MCF 10A (cell line): ENCODE data around the gene GRIK2. TPM values are rescaled to one million over a fixed set of nuclear protein-coding genes. Genes with fewer than 3 reads are reported as not detected.

Experiments used
- BruUV-seq: library from RNA; stranded (reverse); fragments of 400-500 nt; replicated peaks from 2 replicates; lab custom pipeline; 2021; lab: Mats Ljungman, UMichigan
- CTCF ChIA-PET: fragments of 300-600 bp; sonication (Branson Sonifier 250); formaldehyde crosslinking; extraction: SDS; loops from one replicate; lab custom pipeline; 2021; ENCODE audit warnings: antibody characterized with exemption, inconsistent platforms; lab: Yijun Ruan, JAX
- POLR2A ChIA-PET: fragments of 300-600, 350-650 bp; sonication (Branson Sonifier 250); formaldehyde crosslinking; extraction: SDS; loops from one replicate; lab custom pipeline; 2020; ENCODE audit warnings: antibody characterized with exemption, inconsistent platforms; lab: Yijun Ruan, JAX
- DNase-seq: peaks from one replicate; pipeline ENCODE4 v3.0.0-alpha.2; 2018; ENCODE audit not compliant: unreplicated experiment
- H3K27ac Mint-ChIP-seq: one replicate; pipeline ENCODE4 v1.8.0; 2022; ENCODE audit warnings: mild to moderate bottlenecking, low read depth, mixed read lengths; ENCODE audit not compliant: unreplicated experiment
- H3K27me3 Mint-ChIP-seq: one replicate; pipeline ENCODE4 v1.8.0; 2022; ENCODE audit warnings: mixed read lengths; ENCODE audit not compliant: insufficient read depth, unreplicated experiment
- H3K36me3 Mint-ChIP-seq: one replicate; pipeline ENCODE4 v1.8.0; 2022; ENCODE audit warnings: mild to moderate bottlenecking, moderate library complexity, mixed read lengths; ENCODE audit not compliant: insufficient read depth, unreplicated experiment
- H3K4me1 Mint-ChIP-seq: one replicate; pipeline ENCODE4 v1.8.0; 2022; ENCODE audit warnings: mixed read lengths; ENCODE audit not compliant: insufficient read depth, unreplicated experiment
- H3K4me3 Mint-ChIP-seq: one replicate; pipeline ENCODE4 v1.8.0; 2022; ENCODE audit warnings: mild to moderate bottlenecking, moderate library complexity, mixed read lengths; ENCODE audit not compliant: unreplicated experiment
- H3K9me3 Mint-ChIP-seq: one replicate; pipeline ENCODE4 v1.8.0; 2022; ENCODE audit warnings: mixed read lengths; ENCODE audit not compliant: unreplicated experiment
- intact Hi-C: fragments of 100-400 bp; cut with micrococcal nuclease; formaldehyde crosslinking; loops from 2 replicates; pipeline ENCODE4 v1.14.1; 2022
- total RNA-seq: library from RNA; stranded (reverse); gene quantifications from 2 replicates; pipeline ENCODE4 v1.2.3, GENCODE V29; 2022
- TF ChIP-seq, protein P1 (sequence below): fragments of 200-600 bp; IDR thresholded peaks from one replicate; pipeline ENCODE4 v1.8.0; 2022; ENCODE audit warnings: antibody characterized with exemption, mild to moderate bottlenecking; ENCODE audit not compliant: unreplicated experiment

GRIK2 gene
- total RNA-seq, 1 experiment from 2014 or later: 0.89 TPM

DNA sequence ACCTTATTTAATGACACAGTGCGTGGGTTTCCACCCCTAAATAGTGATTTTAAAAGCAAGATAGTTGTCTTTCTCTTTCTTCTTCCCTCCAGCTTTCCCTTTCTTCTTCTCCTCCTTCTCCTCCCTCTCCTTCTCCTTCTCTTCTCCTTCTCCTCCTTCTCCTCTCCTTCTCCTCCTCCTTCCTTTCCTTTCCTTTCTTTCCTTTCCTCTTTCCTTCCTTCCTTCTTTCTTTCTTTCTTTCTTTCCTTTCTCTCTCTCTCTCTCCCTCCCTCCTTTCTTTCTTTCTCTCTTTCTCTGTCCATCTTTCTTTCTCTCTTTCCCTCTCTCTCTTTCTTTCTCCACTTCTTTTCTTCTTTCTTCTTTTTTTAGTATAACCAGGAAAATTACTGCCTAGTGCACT, 670.6 kb downstream of the GRIK2 start:
- intact Hi-C loops: no loop called here
- Mint-ChIP-seq H3K27me3 (no peaks in the 10 kb centered on the region), H3K4me1 (no peaks in the 10 kb centered on the region), H3K4me3 (no peak overlapping the region), H3K9me3 (no peaks in the 10 kb centered on the region), H3K27ac (no peak overlapping the region), H3K36me3 (no peaks in the 10 kb centered on the region)
- POLR2A ChIA-PET: no interaction called here
- CTCF ChIA-PET: no interaction called here
- no TSS peak for BruUV-seq
- no peak for DNase-seq
- TF ChIP-seq, protein P1, sequence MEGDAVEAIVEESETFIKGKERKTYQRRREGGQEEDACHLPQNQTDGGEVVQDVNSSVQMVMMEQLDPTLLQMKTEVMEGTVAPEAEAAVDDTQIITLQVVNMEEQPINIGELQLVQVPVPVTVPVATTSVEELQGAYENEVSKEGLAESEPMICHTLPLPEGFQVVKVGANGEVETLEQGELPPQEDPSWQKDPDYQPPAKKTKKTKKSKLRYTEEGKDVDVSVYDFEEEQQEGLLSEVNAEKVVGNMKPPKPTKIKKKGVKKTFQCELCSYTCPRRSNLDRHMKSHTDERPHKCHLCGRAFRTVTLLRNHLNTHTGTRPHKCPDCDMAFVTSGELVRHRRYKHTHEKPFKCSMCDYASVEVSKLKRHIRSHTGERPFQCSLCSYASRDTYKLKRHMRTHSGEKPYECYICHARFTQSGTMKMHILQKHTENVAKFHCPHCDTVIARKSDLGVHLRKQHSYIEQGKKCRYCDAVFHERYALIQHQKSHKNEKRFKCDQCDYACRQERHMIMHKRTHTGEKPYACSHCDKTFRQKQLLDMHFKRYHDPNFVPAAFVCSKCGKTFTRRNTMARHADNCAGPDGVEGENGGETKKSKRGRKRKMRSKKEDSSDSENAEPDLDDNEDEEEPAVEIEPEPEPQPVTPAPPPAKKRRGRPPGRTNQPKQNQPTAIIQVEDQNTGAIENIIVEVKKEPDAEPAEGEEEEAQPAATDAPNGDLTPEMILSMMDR: no peak

DNA sequence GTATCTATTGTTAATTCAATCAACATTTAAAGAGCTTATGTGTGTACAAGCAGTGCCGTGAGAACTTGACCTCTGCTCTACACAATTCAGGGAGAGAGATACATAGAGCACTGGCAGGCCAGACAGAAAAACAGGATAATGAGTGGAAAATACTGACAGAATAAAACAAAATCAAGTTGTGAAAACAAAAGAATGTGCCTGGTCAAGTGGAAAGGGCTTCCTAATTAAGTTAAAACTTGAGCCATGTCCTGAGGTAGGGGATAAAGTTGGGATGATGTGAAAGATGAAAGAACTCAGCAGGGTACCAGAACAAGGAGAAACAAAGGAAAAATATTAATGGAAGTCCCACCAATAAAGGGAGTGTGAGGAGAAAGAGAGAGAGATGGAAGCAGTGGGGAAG, 672.8 kb downstream of the GRIK2 start:
- no peak for DNase-seq
- BruUV-seq: no TSS peak
- Mint-ChIP-seq H3K4me1 (no peaks in the 10 kb centered on the region), H3K27ac (no peak overlapping the region), H3K36me3 (no peaks in the 10 kb centered on the region), H3K9me3 (no peaks in the 10 kb centered on the region), H3K27me3 (no peaks in the 10 kb centered on the region), H3K4me3 (no peak overlapping the region)
- CTCF ChIA-PET: no interaction called here
- POLR2A ChIA-PET: no interaction called here
- intact Hi-C loops: no loop called here
- TF ChIP-seq, protein P1: no peak

DNA sequence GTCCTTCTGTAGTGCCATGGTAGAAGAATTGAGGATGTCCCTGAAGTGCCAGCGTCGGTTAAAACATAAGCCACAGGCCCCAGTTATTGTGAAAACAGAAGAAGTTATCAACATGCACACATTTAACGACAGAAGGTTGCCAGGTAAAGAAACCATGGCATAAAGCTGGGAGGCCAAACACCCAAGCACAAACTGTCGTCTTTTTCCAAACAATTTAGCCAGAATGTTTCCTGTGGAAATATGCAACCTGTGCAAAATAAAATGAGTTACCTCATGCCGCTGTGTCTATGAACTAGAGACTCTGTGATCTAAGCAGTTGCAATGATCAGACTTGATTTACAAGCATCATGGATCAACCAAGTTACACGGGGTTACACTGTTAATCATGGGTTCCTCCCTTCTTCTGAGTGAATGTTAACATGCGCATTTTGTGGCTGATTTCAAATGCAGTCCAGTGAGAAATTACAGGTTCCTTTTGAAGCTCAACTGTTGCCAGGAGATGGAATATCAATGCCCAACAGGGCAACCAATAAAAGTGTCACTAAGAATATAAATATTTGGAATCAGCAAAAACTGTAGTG, 674.9 kb downstream of the GRIK2 start:
- Mint-ChIP-seq H3K27ac (no peak overlapping the region), H3K36me3 (no peaks in the 10 kb centered on the region), H3K9me3 (peaks cover under 1% of the 10 kb centered on the region), H3K27me3 (no peaks in the 10 kb centered on the region), H3K4me1 (no peaks in the 10 kb centered on the region), H3K4me3 (no peak overlapping the region)
- CTCF ChIA-PET: interaction anchor here (0.7 kb wide), 1 partner anchor 9 kb away, joined by 3 read pairs; no protein-coding TSS in a partner anchor
- TF ChIP-seq, protein P1: no peak
- intact Hi-C loops: no loop called here
- POLR2A ChIA-PET: no interaction called here
- no peak for DNase-seq
- BruUV-seq: no TSS peak

DNA sequence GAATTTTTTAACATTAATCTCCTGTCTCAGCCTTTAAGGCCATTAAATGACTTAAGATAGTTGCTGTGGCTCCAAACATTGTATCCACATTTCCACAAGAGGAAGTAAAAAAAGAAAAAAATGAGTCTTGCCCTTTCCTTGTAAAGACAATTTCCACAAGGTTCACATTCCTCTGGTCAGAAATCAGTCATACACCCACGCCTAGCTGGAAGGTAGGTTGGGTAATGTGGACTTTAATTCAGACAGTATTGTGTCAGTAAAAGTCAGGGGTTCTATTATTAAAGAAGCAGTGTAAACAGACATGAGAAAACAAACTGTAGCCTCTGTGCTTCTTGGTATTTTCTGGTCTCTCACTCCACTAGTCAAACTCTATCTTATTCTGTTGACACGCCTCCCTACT, 682.0 kb downstream of the GRIK2 start:
- no peaks in the 10 kb centered on the region for H3K4me1 Mint-ChIP-seq
- intact Hi-C loops: no loop called here
- H3K36me3 Mint-ChIP-seq: no peaks in the 10 kb centered on the region
- no TSS peak for BruUV-seq
- no peak overlapping the region for H3K4me3 Mint-ChIP-seq
- CTCF ChIA-PET: no interaction called here
- DNase-seq: peak; percentile 28
- H3K27ac Mint-ChIP-seq: no peak overlapping the region
- POLR2A ChIA-PET: no interaction called here
- no peaks in the 10 kb centered on the region for H3K27me3 Mint-ChIP-seq
- H3K9me3 Mint-ChIP-seq: peaks cover 7% of the 10 kb centered on the region
- TF ChIP-seq, protein P1: no peak
